PC-3 (cell line): ENCODE measurements around the gene BMP7. TPM values are rescaled to one million over a fixed set of nuclear protein-coding genes. Genes with fewer than 3 reads are reported as not detected.

Experiments used
- ATAC-seq: fragments of 200-7000 bp; cut with Tn5 transposase; 2 replicates; pipeline ENCODE4 v1.9.1; 2020; ENCODE audit warnings: mild to moderate bottlenecking, moderate library complexity
- BruUV-seq: library from RNA; stranded (reverse); fragments of 400-500 nt; replicated peaks from 2 replicates; lab custom pipeline; 2021; lab: Mats Ljungman, UMichigan
- CTCF ChIA-PET: fragments of 300-600 bp; sonication (Branson Sonifier 250); formaldehyde crosslinking; loops from one replicate; lab custom pipeline; 2022; ENCODE audit warnings: antibody characterized with exemption; lab: Charles Lee
- POLR2A ChIA-PET: fragments of 300-600 bp; sonication (Branson Sonifier 250); formaldehyde crosslinking; loops from one replicate; lab custom pipeline; 2022; ENCODE audit warnings: antibody characterized with exemption; ENCODE audit not compliant: unreplicated experiment; lab: Charles Lee
- DNase-seq: peaks from one replicate; pipeline ENCODE4 v3.0.0-alpha.2; 2015
- H2AFZ ChIP-seq: fragments of 300-600 bp; sonication (generic); 2 replicates; pipeline ENCODE4 v1.6.0; 2016; ENCODE audit warnings: antibody characterized with exemption, low read length
- H3F3A ChIP-seq: fragments of 300-600 bp; sonication (generic); one replicate; pipeline ENCODE4 v1.6.0; 2017; ENCODE audit warnings: antibody characterized with exemption, low read length, control low read depth, mild to moderate bottlenecking; ENCODE audit not compliant: unreplicated experiment
- H3K27ac ChIP-seq: fragments of 300-600 bp; sonication (generic); 2 replicates; pipeline ENCODE4 v1.5.1; 2016; ENCODE audit warnings: mild to moderate bottlenecking, low read length
- H3K27me3 ChIP-seq: fragments of 300-600 bp; sonication (generic); 2 replicates; pipeline ENCODE4 v1.6.1; 2016; ENCODE audit warnings: low read length, mixed read lengths
- H3K36me3 ChIP-seq: fragments of 300-600 bp; sonication (generic); 2 replicates; pipeline ENCODE4 v1.6.1; 2016; ENCODE audit warnings: low read depth, mixed run types, low read length, mixed read lengths
- H3K4me1 ChIP-seq: fragments of 300-600 bp; sonication (generic); 2 replicates; pipeline ENCODE4 v1.5.1; 2016; ENCODE audit warnings: low read length; ENCODE audit not compliant: insufficient read depth
- H3K4me2 ChIP-seq: fragments of 300-600 bp; sonication (generic); 2 replicates; pipeline ENCODE4 v1.6.0; 2016; ENCODE audit warnings: low read length
- H3K4me3 ChIP-seq: fragments of 300-600 bp; sonication (generic); 2 replicates; pipeline ENCODE4 v1.5.1; 2016; ENCODE audit warnings: mild to moderate bottlenecking, low read length, mixed read lengths
- H3K79me2 ChIP-seq: fragments of 300-600 bp; sonication (generic); 2 replicates; pipeline ENCODE4 v1.6.1; 2017; ENCODE audit warnings: low read length, mixed read lengths
- H3K9ac ChIP-seq: fragments of 300-600 bp; sonication (generic); 2 replicates; pipeline ENCODE4 v1.6.0; 2016; ENCODE audit warnings: mild to moderate bottlenecking, low read length
- H3K9me2 ChIP-seq: fragments of 300-600 bp; sonication (generic); replicated peaks from 2 replicates; pipeline ENCODE4 v1.6.1; 2016; ENCODE audit warnings: mixed run types, low read length, mixed read lengths
- H3K9me3 ChIP-seq: fragments of 300-600 bp; sonication (generic); 2 replicates; pipeline ENCODE4 v1.6.1; 2016; ENCODE audit warnings: low read length, mixed read lengths
- H4K20me1 ChIP-seq: fragments of 300-600 bp; sonication (generic); 2 replicates; pipeline ENCODE4 v1.6.1; 2016; ENCODE audit warnings: low read length, mixed read lengths
- CTCF ChIP-seq: fragments of 300-600 bp; sonication (generic); conservative IDR thresholded peaks from 2 replicates; pipeline ENCODE4 v1.5.1; 2017; ENCODE audit warnings: antibody characterized with exemption, low read depth, mild to moderate bottlenecking, low read length
- EZH2 ChIP-seq: fragments of 300-600 bp; sonication (generic); IDR thresholded peaks from one replicate; pipeline ENCODE4 v1.6.1; 2017; ENCODE audit warnings: antibody characterized with exemption, mild to moderate bottlenecking, low read length; ENCODE audit not compliant: unreplicated experiment
- EZH2phosphoT487 ChIP-seq: fragments of 300-600 bp; sonication (generic); IDR thresholded peaks from 2 replicates; pipeline ENCODE4 v1.6.1; 2018; ENCODE audit warnings: mild to moderate bottlenecking, antibody characterized with exemption, low read length, borderline replicate concordance
- intact Hi-C: fragments of 100-400 bp; cut with micrococcal nuclease; formaldehyde crosslinking; loops from 2 replicates; pipeline ENCODE4 v1.9.0; 2023
- total RNA-seq: library from RNA; depleted of rRNA; stranded (reverse); fragments of >200 nt; gene quantifications from 2 replicates; pipeline ENCODE4 v1.2.3, GENCODE V29; 2014

BMP7 gene
- total RNA-seq, 1 experiment from 2014 or later = not detected

GRCh38 chr20:57133926-57134650 lies 132.4 kb downstream of the BMP7 start:
- Histone ChIP-seq H3K4me2 (no peak overlapping the region), H3K9ac (no peak overlapping the region), H3K27ac (no peak overlapping the region), H3K27me3 (peaks cover 92% of the 10 kb centered on the region), H3F3A (no peaks in the 10 kb centered on the region), H3K4me1 (no peaks in the 10 kb centered on the region), H2AFZ (no peak overlapping the region), H3K9me2 (no peaks in the 10 kb centered on the region), H3K36me3 (no peaks in the 10 kb centered on the region), H3K79me2 (no peaks in the 10 kb centered on the region), H3K9me3 (no peaks in the 10 kb centered on the region), H4K20me1 (no peaks in the 10 kb centered on the region), H3K4me3 (no peak overlapping the region)
- DNase-seq (no peak), ATAC-seq (no peak)
- no TSS peak for BruUV-seq
- ChIA-PET POLR2A (no interaction called here), CTCF (no interaction called here)
- intact Hi-C loops = no loop called here
- TF ChIP-seq CTCF (no peak), EZH2phosphoT487 (no peak), EZH2 (no peak)

- no peaks in the 10 kb centered on the region for H3K79me2 ChIP-seq
- POLR2A ChIA-PET = no interaction called here
- no peaks in the 10 kb centered on the region for H3K4me1 ChIP-seq
- H3K4me2 ChIP-seq = no peak overlapping the region
- H3F3A ChIP-seq = no peaks in the 10 kb centered on the region
- ATAC-seq (no peak), DNase-seq (no peak)
- no peak for TF ChIP-seq EZH2phosphoT487
- TF ChIP-seq CTCF = no peak
- TF ChIP-seq EZH2 = no peak
- no peaks in the 10 kb centered on the region for H4K20me1 ChIP-seq
- H3K27me3 ChIP-seq = peaks cover 97% of the 10 kb centered on the region
- no peaks in the 10 kb centered on the region for H3K36me3 ChIP-seq
- no peak overlapping the region for H3K9ac ChIP-seq
- H3K27ac ChIP-seq = no peak overlapping the region
- intact Hi-C loops = no loop called here
- no peaks in the 10 kb centered on the region for H3K9me2 ChIP-seq
- CTCF ChIA-PET = interaction anchor here (0.5 kb wide), 1 partner anchor 150 kb away, joined by 4 read pairs; no protein-coding TSS in a partner anchor
- no peak overlapping the region for H2AFZ ChIP-seq
- no TSS peak for BruUV-seq
- H3K9me3 ChIP-seq = no peaks in the 10 kb centered on the region
- no peak overlapping the region for H3K4me3 ChIP-seq
These were observed 134.6 kb downstream of the BMP7 start for GRCh38 chr20:57131601-57132391.

- Histone ChIP-seq H3K4me2 (no peak overlapping the region), H3K79me2 (no peaks in the 10 kb centered on the region)
These were observed 135.4 kb downstream of the BMP7 start for GRCh38 chr20:57131077-57131476.

More at GRCh38 chr20:57131077-57131476, 135.4 kb downstream of the BMP7 start:
- Histone ChIP-seq H3K4me3 (no peak overlapping the region), H4K20me1 (no peaks in the 10 kb centered on the region), H3K27me3 (peaks cover 97% of the 10 kb centered on the region), H3K9ac (no peak overlapping the region), H3K36me3 (no peaks in the 10 kb centered on the region), H3K9me2 (no peaks in the 10 kb centered on the region), H3K27ac (no peak overlapping the region), H3F3A (no peaks in the 10 kb centered on the region), H3K9me3 (no peaks in the 10 kb centered on the region), H3K4me1 (no peaks in the 10 kb centered on the region), H2AFZ (no peak overlapping the region)
- POLR2A ChIA-PET = no interaction called here
- no peak for TF ChIP-seq EZH2phosphoT487
- no peak for TF ChIP-seq EZH2
- no peak for TF ChIP-seq CTCF
- BruUV-seq = no TSS peak
- CTCF ChIA-PET = no interaction called here
- no peak for DNase-seq
- intact Hi-C loops = no loop called here
- ATAC-seq = no peak
